Omental fat pad (tissue), 4 donors: ENCODE data around the gene RAD50. TPM values are rescaled to one million over a fixed set of nuclear protein-coding genes. Genes with fewer than 3 reads are reported as not detected.

ENCODE experiments used
- ATAC-seq: fragments of 150-250 bp; one replicate; pipeline ENCODE4 v1.9.1; 2016; ENCODE audit warnings: mild to moderate bottlenecking, moderate library complexity; ENCODE audit not compliant: low FRiP score
- DNase-seq: peaks from one replicate; pipeline ENCODE4 v3.0.0-alpha.2; 2019; ENCODE audit warnings: low spot score
- total RNA-seq, 4 donors: library from RNA; depleted of rRNA; stranded (reverse); fragments of >200 nt; gene quantifications; one replicate each; pipeline ENCODE4 v1.1.0, GENCODE V29; 2016
- TF ChIP-seq, protein P1 (sequence below), 3 donors: fragments of 450-650 bp; IDR thresholded peaks; one replicate each; pipeline ENCODE4 v1.5.1; 2016 to 2017; ENCODE audit warnings: antibody characterized with exemption in 3 of 3, mild to moderate bottlenecking in 3 of 3, moderate library complexity in 2 of 3

RAD50 gene
- total RNA-seq, 4 donors from 2014 or later = 23.4 to 37.4 (median 29.8) TPM

- ATAC-seq (no peak), DNase-seq (no peak)
- TF ChIP-seq, protein P1, sequence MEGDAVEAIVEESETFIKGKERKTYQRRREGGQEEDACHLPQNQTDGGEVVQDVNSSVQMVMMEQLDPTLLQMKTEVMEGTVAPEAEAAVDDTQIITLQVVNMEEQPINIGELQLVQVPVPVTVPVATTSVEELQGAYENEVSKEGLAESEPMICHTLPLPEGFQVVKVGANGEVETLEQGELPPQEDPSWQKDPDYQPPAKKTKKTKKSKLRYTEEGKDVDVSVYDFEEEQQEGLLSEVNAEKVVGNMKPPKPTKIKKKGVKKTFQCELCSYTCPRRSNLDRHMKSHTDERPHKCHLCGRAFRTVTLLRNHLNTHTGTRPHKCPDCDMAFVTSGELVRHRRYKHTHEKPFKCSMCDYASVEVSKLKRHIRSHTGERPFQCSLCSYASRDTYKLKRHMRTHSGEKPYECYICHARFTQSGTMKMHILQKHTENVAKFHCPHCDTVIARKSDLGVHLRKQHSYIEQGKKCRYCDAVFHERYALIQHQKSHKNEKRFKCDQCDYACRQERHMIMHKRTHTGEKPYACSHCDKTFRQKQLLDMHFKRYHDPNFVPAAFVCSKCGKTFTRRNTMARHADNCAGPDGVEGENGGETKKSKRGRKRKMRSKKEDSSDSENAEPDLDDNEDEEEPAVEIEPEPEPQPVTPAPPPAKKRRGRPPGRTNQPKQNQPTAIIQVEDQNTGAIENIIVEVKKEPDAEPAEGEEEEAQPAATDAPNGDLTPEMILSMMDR (IDR thresholded peaks at IDR 0.05) = no peak
Measured at GRCh38 chr5:132678735-132679134, 122.0 kb downstream of the RAD50 start.

GRCh38 chr5:132679166-132679565 lies 122.4 kb downstream of the RAD50 start:
- no peak for ATAC-seq
- TF ChIP-seq, protein P1 (IDR thresholded peaks at IDR 0.05) = no peak
- no peak for DNase-seq

GRCh38 chr5:132679717-132680380 lies 123.1 kb downstream of the RAD50 start:
- DNase-seq = no peak
- TF ChIP-seq, protein P1 (IDR thresholded peaks at IDR 0.05) = no peak
- no peak for ATAC-seq

DNA sequence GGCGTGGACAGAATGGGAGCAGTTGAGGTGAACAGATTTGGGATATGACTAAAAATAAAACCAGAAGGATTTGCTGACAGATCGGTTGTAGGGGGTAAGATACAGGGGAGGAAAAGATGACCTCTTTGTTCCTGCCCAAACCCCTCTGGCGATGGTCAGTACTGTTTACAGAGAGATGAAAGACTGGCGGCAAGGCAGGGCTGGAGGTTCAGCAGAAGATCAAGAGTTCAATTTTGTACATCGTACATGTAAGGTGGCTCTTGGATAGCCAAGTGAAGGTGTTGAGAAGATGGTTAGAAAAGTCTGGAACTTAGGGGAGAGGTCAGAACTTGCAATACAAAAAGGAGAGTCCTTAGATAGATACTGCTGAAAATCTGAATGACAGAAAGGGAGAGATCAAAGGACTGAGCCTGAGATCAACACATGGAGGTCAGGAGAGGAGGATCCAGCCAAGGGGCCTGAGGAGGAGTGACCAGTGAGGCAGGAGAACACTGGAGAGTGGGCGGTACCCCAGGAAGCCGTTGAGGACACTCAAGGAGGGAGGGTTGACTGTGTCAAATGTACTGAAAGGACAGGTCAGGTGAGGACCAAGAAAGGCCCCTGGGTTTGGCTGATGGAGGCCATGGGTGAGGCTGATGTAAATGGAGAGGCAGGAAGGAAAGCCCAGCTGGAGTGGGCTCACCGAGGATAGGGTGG lies 124.2 kb downstream of the RAD50 start:
- ATAC-seq (no peak), DNase-seq (no peak)
- TF ChIP-seq, protein P1 (IDR thresholded peaks at IDR 0.05) = no peak

- ATAC-seq = no peak
- TF ChIP-seq, protein P1 (IDR thresholded peaks at IDR 0.05) = no peak
- no peak for DNase-seq
Measured at GRCh38 chr5:132681476-132681831, 124.7 kb downstream of the RAD50 start.

DNA sequence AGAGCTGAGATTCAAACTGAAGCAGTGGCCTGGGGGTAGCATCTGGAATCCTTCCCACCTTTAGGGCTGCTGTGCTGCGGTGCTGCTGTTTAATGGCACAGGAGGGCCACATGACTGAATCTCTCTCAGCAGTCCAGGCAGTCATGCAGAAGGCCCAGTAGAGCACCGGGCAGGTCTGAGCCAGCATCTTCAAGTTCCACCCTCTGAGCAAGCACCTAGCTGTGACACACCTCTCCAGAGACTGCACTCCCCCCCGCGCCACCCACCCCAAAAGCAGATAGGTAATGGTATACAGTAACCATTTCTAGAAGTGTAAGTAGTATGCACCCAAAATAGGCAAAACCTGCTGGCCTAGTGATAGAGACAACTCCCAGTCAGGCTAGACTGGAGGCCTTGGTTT lies 125.2 kb downstream of the RAD50 start:
- TF ChIP-seq, protein P1 (IDR thresholded peaks at IDR 0.05) = no peak
- DNase-seq (no peak), ATAC-seq (no peak)

GRCh38 chr5:132684491-132684890 lies 127.7 kb downstream of the RAD50 start:
- ATAC-seq = no peak
- DNase-seq = no peak
- TF ChIP-seq, protein P1 (IDR thresholded peaks at IDR 0.05) = no peak
